Measurements from ENCODE around the gene ASB9.

Gene ASB9

DNA sequence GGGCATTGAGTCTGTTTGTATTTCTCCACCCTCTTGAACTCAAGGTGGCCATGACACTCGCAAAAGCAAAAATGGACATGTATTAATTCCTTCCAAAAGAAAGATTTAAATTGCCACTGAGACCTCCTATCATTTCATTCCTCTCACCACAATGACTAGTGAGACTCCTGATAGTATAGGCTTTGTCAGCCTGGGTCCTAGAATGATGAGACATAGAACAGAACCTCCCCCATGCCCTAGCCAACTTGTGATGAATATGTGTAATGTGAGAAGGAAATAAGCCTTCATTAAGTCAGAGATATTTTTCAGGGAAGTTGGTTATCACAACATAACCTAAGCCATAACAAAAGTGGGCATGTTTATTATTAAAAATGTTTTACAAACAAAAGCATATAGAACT, 62.5 kb downstream of the ASB9 start:
- H3K4me3 ChIP-seq (ENCODE audit: low read depth, low read length), result no peak overlapping the region
- H3K9me3 ChIP-seq (ENCODE audit: severe bottlenecking), result no peaks in the 10 kb centered on the region
- TF ChIP-seq, protein P1, sequence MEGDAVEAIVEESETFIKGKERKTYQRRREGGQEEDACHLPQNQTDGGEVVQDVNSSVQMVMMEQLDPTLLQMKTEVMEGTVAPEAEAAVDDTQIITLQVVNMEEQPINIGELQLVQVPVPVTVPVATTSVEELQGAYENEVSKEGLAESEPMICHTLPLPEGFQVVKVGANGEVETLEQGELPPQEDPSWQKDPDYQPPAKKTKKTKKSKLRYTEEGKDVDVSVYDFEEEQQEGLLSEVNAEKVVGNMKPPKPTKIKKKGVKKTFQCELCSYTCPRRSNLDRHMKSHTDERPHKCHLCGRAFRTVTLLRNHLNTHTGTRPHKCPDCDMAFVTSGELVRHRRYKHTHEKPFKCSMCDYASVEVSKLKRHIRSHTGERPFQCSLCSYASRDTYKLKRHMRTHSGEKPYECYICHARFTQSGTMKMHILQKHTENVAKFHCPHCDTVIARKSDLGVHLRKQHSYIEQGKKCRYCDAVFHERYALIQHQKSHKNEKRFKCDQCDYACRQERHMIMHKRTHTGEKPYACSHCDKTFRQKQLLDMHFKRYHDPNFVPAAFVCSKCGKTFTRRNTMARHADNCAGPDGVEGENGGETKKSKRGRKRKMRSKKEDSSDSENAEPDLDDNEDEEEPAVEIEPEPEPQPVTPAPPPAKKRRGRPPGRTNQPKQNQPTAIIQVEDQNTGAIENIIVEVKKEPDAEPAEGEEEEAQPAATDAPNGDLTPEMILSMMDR (IDR thresholded peaks at IDR 0.05; ENCODE audit: low read depth, low read length), result no peak
- H3K36me3 ChIP-seq, result no peaks in the 10 kb centered on the region
- DNase-seq, result no peak
- H3K27me3 ChIP-seq (ENCODE audit: insufficient read depth, low read depth, severe bottlenecking), result peaks cover 57% of the 10 kb centered on the region
- H3K27ac ChIP-seq, result no peak overlapping the region

DNA sequence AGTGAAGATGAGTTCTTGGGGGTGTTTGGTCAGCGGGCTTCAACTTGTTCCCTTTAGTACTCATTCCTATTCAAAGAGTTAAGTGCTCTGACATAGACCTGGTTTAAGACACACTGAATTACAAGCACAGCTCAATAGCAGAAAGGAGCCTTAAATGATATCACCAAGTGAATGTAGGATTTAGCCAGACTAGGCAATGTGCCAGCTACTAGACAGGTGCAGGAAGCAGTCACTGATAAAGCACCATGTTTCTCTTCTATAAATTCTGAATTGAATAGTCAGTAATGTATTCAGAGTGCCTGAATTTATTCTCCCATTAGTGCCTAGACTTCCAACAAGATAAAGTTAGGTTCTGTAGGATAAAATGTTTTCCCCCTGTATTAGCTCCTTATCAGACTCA, 63.6 kb downstream of the ASB9 start:
- Histone ChIP-seq H3K27ac (no peak overlapping the region), H3K9me3 (ENCODE audit: severe bottlenecking) (no peaks in the 10 kb centered on the region), H3K27me3 (ENCODE audit: insufficient read depth, low read depth, severe bottlenecking) (peaks cover 57% of the 10 kb centered on the region), H3K4me3 (ENCODE audit: low read depth, low read length) (no peak overlapping the region), H3K36me3 (no peaks in the 10 kb centered on the region)
- TF ChIP-seq, protein P1 (IDR thresholded peaks at IDR 0.05; ENCODE audit: low read depth, low read length), result no peak
- no peak for DNase-seq

DNA sequence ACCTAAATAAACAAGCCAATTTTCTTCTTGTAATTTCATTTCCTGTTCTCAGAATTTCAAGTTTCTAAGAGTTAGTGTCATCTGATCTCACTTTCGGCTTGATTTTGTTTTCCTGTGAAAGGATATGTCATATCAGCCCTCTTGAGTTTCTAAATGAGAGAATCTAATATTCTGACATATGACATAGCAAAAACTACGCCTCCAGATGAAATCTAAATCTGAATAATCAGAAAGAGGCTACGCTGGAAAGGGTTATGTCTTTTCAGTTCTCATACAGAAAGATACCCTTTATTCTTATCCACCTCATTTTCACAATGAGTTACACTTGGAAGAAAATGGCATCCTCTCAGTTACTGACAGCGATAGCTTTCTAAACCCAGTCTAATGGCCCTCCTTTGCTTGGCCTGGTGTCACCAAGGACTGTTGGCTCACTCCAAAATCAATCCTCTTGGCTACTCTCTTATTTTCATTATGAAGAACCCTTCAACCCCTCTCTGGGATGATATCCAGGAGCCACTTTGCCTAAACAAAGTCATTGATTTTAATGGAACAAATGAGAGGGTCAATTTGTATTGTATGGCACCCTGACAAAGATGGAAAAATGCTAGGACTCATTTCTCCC, 65.6 kb downstream of the ASB9 start:
- Histone ChIP-seq H3K27me3 (ENCODE audit: insufficient read depth, low read depth, severe bottlenecking) (peaks cover 53% of the 10 kb centered on the region), H3K27ac (no peak overlapping the region), H3K36me3 (no peaks in the 10 kb centered on the region), H3K9me3 (ENCODE audit: severe bottlenecking) (no peaks in the 10 kb centered on the region), H3K4me3 (ENCODE audit: low read depth, low read length) (no peak overlapping the region)
- TF ChIP-seq, protein P1 (IDR thresholded peaks at IDR 0.05; ENCODE audit: low read depth, low read length), result no peak
- no peak for DNase-seq

DNA sequence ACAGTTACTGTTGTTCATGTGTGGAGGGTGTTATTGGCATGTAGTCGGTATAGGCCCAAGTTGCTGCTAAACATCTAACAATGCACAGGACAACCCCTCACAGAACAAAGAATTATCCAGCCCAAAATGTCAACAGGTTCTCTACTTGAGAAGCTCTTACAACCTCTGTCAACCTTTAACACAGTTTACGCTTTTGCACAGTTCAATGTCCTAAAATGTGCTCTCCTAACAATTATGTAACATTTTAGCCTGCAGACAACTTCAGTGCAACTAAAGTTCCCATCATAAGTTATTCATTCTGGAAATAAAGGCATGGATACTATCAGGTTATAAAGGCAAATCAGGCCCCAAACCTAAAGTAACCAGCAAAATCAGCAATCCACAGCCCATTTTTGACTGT, 66.2 kb downstream of the ASB9 start:
- no peak overlapping the region for H3K4me3 ChIP-seq (ENCODE audit: low read depth, low read length)
- TF ChIP-seq, protein P1 (IDR thresholded peaks at IDR 0.05; ENCODE audit: low read depth, low read length), result no peak
- no peaks in the 10 kb centered on the region for H3K9me3 ChIP-seq (ENCODE audit: severe bottlenecking)
- peaks cover 57% of the 10 kb centered on the region for H3K27me3 ChIP-seq (ENCODE audit: insufficient read depth, low read depth, severe bottlenecking)
- H3K27ac ChIP-seq, result no peak overlapping the region
- H3K36me3 ChIP-seq, result no peaks in the 10 kb centered on the region
- no peak for DNase-seq

GRCh38 chrX:15202454-15203177, 67.3 kb downstream of the ASB9 start:
- no peak for DNase-seq
- TF ChIP-seq, protein P1 (IDR thresholded peaks at IDR 0.05; ENCODE audit: low read depth, low read length), result no peak

More at GRCh38 chrX:15202454-15203177, 67.3 kb downstream of the ASB9 start:
- H3K36me3 ChIP-seq, result no peaks in the 10 kb centered on the region
- H3K27ac ChIP-seq, result no peak overlapping the region
- H3K27me3 ChIP-seq (ENCODE audit: insufficient read depth, low read depth, severe bottlenecking), result peaks cover 46% of the 10 kb centered on the region
- no peak overlapping the region for H3K4me3 ChIP-seq (ENCODE audit: low read depth, low read length)
- no peaks in the 10 kb centered on the region for H3K9me3 ChIP-seq (ENCODE audit: severe bottlenecking)
